COLO668 (cell line): ENCODE measurements around the gene ACADSB.

Experiments used
- DNase-seq: peaks from one replicate; lab custom pipeline; 2025; ENCODE audit not compliant: unreplicated experiment; lab: John Stamatoyannopoulos, UW

The ACADSB gene

DNA sequence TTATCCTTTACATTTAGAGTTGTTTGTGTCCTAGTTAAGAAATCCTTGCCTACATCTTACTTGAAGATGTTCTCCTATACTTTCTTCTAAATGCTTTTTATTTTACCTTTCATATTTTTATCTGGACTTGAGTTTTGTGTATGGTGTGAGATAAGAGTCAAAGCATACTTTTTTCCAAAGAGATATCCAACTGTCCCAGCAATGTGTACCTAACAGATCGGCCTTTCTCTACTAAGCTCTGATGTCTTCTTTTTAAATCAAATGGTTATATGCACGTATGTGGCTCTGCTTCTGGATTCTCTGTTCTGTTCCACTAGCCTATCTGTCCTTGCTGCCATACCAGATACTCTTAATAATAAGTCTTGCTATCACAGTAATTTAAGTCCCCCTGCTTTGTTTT is 7.4 kb upstream of the ACADSB start:
- no peak for DNase-seq

DNA sequence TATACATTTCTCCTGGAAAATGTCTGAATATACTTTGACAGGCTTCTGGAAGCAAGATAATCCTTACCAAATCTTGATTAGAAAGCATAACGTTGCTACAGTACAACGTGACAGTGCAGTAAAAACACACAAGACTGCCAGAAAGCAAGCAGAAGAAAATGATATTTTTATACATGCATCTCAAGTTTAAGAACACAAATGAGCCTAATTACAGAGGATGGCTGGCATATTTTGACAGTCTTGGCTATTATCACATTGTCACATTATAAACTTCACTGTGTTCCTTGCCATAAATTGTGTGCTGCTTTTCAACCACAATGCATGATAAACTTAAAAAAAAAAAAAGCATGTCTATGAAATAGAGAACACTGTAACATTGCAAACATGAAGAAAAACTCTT is 4.5 kb upstream of the ACADSB start:
- no peak for DNase-seq

DNA sequence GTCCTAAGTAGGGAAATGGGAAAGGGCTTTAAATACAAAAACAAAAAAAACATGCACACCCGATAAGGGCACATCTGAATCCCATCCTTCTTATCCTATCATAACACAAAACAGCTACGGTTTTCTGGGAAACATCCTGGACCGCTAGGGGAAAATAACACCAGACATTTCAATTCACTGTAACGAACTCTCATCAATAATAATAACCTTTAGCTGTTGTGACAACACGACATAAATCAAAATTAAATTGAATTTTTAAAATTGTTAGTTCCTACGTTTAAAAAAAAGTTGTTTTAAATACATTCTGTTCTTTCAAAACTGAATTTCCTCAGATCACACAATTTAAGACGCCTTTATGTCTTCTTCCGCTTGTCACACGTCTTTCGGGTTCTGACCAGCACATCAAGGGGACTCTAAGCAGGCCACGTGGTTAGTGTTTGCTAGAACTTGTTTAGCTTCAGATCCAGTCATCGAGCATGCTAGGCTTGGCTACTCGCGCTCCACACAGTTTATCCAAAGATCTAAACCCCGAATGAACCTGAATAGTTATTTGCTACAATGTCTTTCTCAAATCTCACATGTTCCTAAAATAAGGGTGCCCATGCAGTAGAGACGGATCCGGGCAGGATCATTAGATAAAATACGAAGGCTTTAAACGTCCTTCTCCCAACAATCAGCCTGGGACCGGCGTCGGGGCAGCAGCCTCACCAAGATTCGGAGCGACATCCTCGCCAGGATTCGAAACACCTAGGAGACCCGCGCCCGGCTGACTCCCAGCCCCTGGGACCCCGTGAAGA is 1.1 kb upstream of the ACADSB start:
- DNase-seq, result peak; percentile 16

DNA sequence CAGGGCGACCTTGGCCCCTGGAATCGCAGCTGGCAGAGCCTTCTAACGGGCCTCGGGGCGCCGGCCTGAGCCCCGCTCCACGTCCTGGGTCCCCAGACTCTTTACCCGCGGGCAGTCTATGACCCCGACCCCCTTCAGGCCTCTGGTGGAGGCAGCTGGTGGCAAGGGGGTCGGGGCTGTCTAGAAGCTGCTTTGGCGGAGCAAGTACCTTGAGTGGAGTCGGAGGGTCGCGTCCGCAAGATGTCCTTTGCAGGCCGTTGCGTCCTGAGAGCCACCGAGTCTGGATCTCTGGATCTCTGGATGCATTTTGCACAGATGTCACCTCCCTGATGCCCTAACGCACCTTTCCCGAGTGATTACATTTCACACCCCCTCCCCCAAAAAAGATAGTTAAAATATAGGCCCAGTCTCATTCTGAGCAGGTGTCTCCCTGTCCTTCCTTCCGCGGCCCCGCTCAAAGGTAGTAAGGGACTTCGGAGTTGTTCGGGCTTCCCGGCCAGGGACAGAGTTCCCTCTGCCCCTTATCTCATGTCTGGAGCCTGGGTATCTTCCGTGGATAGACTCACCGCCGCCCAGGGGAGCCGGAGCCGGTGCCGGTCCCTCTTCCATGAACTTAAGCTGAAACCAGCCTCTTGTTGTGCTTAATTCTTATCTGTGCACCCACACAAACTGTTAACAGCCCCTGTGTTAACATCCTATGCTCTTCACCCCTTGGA is 457 bp downstream of the ACADSB start:
- peak; percentile 8 for DNase-seq

DNA sequence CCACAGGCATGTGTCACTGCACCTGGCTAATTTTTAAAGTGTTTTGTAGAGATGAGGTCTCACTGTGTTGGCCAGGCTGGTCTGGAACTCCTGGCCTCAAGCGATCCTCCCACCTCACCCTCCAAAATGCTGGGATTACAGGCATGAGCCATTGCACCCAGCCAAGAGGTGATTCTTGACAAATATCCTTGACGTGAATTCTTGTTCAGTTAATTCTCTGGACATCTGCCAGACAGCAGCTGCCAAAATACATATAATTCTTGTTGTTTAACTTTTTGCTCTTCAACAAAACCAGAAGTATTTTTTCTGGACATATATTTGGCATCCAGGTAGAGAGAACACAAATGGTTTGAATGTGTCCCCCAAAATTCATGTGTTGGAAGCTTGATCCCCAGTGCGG is 3.2 kb downstream of the ACADSB start:
- DNase-seq, result no peak

DNA sequence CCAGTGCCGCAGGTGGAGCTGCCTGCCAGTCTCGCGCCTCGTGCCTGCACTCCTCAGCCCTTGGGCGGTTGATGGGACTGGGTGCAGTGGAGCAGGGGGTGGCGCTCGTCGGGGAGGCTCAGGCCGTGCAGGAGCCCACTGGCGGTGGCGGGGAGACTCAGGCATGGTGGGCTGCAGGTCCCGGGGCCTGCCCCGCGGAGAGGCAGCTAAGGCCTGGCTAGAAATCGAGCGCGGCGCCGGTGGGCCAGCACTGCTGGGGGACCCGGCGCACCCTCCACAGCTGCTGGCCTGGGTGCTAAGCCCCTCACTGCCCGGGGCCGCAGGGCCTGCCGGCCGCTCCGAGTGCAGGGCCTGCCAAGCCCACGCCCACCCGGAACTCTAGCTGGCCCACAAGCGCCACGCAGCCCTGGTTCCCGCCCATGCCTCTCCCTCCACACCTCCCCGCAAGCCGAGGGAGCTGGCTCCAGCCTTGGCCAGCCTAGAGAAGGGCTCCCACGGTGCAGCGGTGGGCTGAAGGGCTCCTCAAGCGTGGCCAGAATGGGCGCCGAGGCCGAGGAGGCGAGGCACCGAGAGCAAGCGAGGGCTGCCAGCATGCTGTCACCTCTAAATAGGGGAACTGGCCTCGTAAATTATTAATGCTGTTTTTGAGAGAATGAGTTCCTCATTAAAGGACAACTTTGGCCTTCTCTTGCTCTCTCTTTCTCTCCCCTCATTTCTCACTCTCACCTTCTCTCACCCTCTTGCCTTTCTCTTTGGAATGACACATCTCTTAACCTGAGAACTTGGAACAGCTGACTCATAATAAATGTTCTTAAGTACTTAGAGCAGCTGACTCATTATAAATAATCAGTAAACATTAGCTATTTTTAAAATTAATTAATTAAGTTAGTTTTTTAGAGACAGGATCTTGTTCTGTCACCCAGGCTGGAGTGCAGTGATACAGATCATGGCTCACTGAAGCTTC is 4.9 kb downstream of the ACADSB start:
- DNase-seq, result no peak

DNA sequence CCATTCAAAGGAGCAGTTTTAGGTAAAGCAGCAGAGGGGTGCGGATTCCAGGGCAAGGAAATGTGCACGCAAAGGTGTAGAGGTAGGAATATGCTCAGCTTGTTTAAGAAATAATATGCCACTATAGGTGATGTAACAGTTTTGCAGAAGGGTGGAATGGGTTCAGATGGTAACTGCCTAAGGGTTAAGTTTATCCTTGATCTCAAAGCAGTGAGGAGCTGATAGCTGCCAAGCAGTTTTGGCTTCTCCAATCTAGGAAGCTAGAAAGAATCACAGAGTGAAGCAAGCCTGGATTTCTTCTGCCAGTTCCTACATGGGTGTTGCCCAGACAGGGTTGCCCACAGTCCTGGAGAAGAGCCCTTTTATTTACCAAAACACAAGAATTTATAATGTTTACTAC is 6.0 kb downstream of the ACADSB start:
- DNase-seq, result no peak

DNA sequence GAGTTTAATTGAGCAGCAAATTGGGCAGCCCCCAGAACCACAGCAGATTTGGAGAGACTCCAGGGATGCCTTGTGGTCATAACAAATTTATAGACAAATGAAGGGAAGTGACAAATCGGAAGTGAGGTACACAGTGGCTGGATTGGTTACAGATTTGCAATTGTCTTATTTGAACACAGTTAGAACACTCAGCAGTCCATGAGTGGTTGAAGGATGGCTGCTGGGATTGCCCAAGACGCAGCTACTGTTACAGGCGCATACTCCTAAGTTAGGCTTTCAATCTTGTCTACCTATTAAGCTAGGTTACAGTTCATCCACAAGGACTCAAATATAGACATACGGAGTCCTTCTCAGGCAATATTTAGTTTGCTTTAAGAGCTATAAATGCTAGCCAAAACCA is 7.4 kb downstream of the ACADSB start:
- DNase-seq, result no peak

DNA sequence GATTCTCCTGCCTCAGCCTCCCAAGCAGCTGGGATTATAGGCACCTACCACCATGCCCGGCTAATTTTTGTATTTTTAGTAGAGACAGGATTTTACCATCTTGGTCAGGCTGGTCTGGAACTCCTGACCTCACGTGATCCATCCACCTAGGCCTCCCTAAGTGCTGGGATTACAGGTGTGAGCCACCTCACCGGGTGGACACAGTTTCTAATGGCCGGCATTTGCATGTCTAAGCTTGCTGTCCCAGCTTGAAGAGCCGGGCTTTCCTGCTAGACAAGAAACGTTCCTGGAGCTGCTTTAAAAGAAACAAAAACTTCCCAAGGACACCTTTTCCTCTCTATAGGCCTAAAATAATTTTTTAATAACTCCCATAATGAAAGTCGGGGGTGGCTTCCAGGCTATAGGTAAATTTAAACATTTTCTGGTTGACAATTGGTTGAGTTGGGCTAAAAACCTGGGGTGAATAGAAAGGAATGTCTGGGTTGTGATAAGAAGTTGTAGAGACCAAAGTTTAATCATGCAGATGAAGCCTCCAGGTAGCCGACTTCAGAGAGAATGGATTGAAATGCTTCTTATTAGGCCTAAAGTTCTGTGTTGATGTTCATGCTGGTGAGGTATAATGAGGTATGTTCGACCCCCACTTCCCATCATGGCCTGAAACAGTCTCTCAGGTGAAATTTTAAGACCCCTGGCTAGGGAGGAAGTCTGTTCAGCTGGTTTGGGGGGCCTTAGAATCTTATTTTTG is 8.8 kb downstream of the ACADSB start:
- no peak for DNase-seq

DNA sequence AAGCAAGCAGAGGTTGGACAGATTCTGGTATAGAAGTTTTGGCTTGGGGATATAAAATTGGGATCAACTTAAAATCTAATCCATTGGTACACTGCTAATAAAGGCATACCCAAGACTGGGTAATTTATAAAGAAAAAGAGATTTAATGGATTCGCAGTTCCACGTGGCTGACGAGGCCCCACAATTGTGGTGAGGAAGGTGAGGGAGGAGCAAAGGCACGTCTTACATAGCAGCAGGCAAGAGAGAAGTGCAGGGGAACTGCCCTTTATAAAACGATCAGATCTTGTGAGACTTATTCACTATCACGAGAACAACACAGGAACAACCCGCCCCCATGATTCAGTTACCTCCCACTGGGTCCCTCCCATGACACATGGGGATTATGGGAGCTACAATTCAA is 9.7 kb downstream of the ACADSB start:
- no peak for DNase-seq

DNA sequence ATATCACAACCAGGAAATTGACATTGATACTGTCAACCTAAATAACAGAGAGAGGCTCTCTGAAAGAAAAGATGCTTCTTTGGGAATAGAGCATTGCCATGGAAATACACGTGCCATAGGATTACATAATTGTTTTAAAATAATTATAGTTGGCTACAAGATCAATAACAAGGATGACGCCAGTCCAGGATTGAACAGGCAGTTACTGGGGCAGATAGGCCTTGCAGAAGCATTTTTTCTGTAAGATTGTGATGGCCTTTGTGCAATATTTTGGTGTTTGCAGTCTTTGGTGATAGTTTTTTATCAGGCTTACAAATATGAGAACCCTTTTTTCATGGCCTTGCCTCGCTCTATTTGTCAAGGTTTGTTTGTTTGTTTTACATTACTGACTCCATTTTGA is 10.5 kb downstream of the ACADSB start:
- no peak for DNase-seq

DNA sequence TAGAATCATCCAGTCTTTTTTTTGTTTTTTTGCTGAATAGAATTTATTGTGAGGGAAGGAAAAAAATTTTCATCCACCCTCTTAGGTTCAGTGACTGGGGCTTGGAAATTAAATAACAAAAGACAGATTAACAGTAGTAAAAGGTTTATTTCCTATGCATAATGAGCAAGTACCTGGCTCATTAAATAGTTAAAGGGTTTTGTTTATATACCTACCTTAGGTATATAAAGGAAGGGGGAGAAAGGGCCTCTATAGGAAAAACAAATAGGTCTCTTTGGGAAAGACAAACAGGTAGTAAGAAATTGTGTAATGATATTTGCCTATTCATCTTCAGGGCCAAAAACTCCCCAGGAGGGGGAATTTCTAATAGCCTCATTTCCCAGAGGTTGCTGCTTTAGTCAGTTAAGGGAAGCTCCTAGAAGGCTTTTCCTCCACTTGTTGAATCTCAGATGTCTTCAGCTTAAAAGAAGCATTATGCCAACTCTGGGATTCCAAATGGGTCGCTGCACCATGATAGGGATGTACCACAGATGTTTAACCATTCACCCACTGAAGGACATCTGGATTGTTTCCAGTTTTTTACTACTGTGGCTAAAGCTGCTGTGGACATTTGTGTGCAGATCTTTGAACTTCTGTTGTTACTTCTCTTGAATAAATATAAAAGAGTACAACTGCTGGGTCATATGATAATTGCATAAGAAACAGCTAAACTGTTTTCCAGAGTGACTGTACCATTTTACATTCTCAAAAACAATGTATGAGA is 11.3 kb downstream of the ACADSB start:
- no peak for DNase-seq

DNA sequence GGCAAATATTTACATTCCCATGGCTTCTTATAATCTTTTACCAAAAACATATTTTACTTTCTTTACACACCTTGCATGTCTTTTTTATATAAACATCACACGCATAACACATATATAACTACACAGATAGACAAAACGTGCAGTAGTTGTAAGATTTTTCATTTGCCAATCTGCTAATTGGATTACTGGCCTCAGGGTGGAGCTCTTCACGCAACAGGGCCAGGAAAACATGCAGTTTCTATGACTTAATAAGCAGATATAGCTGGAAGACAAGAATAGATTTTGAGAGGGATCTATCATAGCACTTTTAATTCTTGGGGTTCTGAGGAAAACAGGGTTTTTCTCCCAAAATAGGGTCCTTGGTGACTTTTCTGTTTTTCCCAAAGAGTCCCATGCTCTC is 12.7 kb downstream of the ACADSB start:
- DNase-seq, result no peak

DNA sequence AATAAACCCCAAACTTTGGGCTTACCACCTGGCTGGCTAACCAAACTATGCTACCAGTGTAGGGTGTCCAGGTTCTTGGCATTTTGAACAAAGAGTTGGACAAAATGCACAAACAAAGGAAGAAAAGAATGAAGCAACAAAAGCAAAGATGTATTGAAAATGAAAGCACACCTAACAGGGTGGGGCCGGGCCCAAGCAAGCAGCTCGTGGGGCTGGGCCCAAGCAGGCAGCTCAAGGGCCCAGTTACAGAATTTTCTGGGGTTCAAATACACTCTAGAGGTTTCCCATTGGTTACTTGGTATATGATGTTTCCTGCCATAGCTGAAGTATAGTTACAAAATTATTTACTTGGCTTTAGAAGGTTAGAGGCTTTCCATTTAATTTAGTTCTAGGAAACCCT is 15.7 kb downstream of the ACADSB start:
- no peak for DNase-seq

DNA sequence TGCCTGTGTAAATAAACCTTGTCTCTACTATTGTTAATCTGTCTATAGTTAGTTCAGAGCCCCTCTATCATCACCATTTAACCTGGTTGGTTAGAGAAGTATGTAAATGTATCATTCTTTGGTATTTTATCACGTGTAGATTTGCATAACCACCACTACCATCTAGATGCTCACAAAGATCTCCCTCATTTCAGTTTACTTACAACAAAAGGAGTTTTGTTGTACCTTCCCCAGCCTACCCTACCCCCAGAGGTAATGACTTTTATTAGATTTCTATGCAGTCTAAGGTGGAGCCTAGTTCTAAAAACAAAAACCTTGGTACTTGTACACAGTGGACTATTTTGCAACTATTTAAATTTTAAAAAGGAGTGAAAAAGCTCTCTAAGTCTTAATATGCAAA is 17.5 kb downstream of the ACADSB start:
- DNase-seq, result no peak

DNA sequence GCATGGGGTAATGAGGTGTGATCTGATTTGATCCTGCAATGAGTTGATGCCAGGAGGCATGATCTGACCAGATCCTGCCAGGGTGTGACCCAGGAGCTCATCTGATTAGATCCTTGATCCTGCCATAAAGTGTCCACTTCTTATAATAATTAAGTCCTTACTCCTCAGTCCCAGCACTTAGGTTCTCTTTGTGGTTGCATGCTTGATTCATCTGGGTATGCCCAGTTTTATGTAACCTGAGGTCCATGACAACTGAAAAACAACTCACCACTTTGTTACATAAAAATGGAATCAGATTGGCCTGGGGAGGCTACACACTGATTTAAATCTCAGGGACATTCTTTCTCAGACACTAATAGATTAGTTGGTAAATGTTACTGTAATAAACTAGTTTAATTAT is 19.1 kb downstream of the ACADSB start:
- no peak for DNase-seq

DNA sequence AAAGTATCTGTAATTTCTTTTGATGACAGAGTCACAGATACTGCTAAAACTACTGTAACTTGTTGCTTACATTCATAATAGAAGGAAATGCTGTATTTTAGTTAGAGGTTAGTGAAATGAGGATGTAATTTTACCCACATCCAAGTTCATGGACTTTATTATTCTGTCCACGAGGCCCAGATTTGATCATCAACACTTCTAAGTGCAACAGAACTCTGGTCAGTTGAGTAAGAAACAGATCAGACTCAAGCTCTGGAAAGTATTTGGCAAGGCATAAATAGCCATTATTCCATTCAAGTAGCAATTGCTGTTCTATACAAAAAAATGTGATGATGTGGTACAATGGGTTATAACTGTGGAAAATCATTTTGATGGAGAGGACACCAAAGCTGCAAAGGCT is 22.3 kb downstream of the ACADSB start:
- no peak for DNase-seq

DNA sequence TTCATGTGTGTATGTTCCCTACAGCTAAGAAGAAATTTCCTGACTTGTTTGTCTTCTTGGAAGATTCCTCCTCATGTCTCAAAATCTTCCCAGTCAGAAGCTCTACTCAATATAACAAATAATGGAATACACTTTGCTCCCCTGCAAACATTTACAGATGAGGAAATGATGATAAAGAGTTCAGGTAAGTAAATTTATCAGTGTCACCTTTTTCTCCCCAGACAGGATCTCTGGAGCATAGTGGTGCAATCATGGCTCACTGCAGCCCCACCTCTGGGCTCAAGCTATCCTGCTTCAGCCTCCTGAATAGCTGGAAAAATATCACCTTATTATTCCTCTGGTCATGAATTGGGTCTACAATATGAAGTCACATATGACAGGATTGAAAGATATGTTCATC is 25.5 kb downstream of the ACADSB start:
- DNase-seq, result no peak

DNA sequence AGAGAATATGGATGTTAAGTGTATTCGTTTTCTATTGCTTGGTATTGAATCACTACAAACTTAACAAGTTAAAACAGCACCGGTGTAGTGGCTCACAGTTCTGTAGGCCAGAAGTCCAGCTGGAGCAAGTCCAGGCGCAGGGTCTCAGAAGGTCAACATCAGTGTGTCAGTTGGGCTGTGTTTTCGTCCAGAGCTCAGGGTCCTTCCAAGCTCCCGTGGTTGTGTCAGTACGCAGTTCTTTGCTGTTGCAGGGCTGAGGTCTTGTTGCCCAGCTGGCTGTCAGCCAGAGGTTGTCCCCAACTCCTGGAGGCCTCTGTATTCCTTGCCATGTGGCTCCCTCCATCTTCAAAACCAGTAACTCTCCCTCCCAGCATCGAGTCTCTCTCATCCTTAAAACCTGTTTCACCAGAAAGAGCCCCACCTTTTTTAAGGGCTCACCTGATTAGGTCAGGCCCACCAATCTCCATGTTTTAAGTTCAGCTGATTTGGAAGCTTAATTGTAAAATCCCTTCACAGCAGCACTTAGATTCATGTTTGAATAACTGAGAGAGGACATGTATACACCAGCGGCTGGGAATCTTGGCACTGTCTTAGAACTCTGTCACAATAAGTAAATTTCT is 26.8 kb downstream of the ACADSB start:
- DNase-seq, result no peak
